Subcutaneous adipose tissue (tissue), 4 donors: ENCODE results near the gene PALS2. TPM values are rescaled to one million over a fixed set of nuclear protein-coding genes. Genes with fewer than 3 reads are reported as not detected.

ENCODE experiments used
- CTCF ChIP-seq: fragments of 450-650 bp; IDR thresholded peaks from one replicate; pipeline ENCODE4 v1.5.1; 2016; ENCODE audit warnings: low read depth, mild to moderate bottlenecking, control low read depth, antibody characterized with exemption, moderate library complexity
- total RNA-seq, 4 donors: library from RNA; depleted of rRNA; stranded (reverse); fragments of >200 nt; gene quantifications; one replicate each; pipeline ENCODE4 v1.1.0, GENCODE V29; 2016

PALS2 gene
- total RNA-seq, 4 donors from 2014 or later = 7.3 to 30.8 (median 17.6) TPM

- no peak for TF ChIP-seq CTCF
These were observed 14.6 kb downstream of the PALS2 start for GRCh38 chr7:24587853-24588252.

GRCh38 chr7:24591152-24591551, 17.9 kb downstream of the PALS2 start:
- TF ChIP-seq CTCF = no peak

- TF ChIP-seq CTCF = no peak
These were observed 22.6 kb downstream of the PALS2 start for GRCh38 chr7:24595671-24596418.

GRCh38 chr7:24597014-24597413, 23.8 kb downstream of the PALS2 start:
- TF ChIP-seq CTCF = no peak

- no peak for TF ChIP-seq CTCF
These were observed 28.3 kb downstream of the PALS2 start for GRCh38 chr7:24601600-24601999.

- TF ChIP-seq CTCF = no peak
These were observed 29.7 kb downstream of the PALS2 start for GRCh38 chr7:24602860-24603456.

- TF ChIP-seq CTCF = no peak
These were observed 31.4 kb downstream of the PALS2 start for GRCh38 chr7:24604630-24605029.
